Sigmoid colon (tissue), 3 donors: ENCODE measurements around the gene UBE2Q2.

Experiments
- CTCF ChIP-seq, 4 experiments: fragments of 450-650 bp in 3 of 4; fragments of 200-600 bp in 1 of 4; IDR thresholded peaks; one replicate each; pipeline ENCODE4 v1.5.1; 2016 to 2019; ENCODE audit warnings: antibody characterized with exemption in 4 of 4, mild to moderate bottlenecking in 3 of 4, moderate library complexity in 2 of 4
- POLR2A ChIP-seq, 2 donors: fragments of 450-650 bp; IDR thresholded peaks; one replicate each; pipeline ENCODE4 v1.6.1; 2016; ENCODE audit warnings: antibody characterized with exemption in 2 of 2, mild to moderate bottlenecking in 2 of 2, moderate library complexity in 2 of 2

- TF ChIP-seq POLR2A (IDR thresholded peaks at IDR 0.05), result no peak
- TF ChIP-seq CTCF (IDR thresholded peaks at IDR 0.05), result no peak
Measured at GRCh38 chr15:75836959-75837334, 6.3 kb upstream of the UBE2Q2 start.
